ENCODE measurements around the gene MRPL23. TPM values are rescaled to one million over a fixed set of nuclear protein-coding genes. Genes with fewer than 3 reads are reported as not detected.

Gene MRPL23
- total and polyA plus RNA-seq, 9 of the 15 experiments (the other 6 are each of a cell fraction or from before 2014, with no cell fraction given), result 0.44 to 109 (median 37.4) TPM

GRCh38 chr11:1928891-1929541 lies 18.1 kb upstream of the MRPL23 start (continued):
- no peak for TF ChIP-seq CHD7 (IDR thresholded peaks at IDR 0.05; ENCODE audit: low read depth, low read length)
- TF ChIP-seq TAL1 (IDR thresholded peaks at IDR 0.05), result no peak
- no peak for TF ChIP-seq RBM17 (IDR thresholded peaks at IDR 0.05; ENCODE audit: borderline replicate concordance, low read depth, low read length)
- TF ChIP-seq ZNF23 (CRISPR knock-in tag; IDR thresholded peaks at IDR 0.05), result no peak
- no peak for TF ChIP-seq CTCFL (IDR thresholded peaks at IDR 0.05; ENCODE audit: borderline replicate concordance, insufficient read depth, low read depth, low read length, poor library complexity, severe bottlenecking)
- TF ChIP-seq ATF4 (CRISPR knock-in tag; IDR thresholded peaks at IDR 0.05), result no peak

Data from K562 (cell line).